Stimulated activated CD4-positive, alpha-beta T cell treated with anti-CD3 and anti-CD28 coated beads, Interleukin-4, amount 100 ng/mL, for 24 hours (primary cell): ENCODE measurements around the gene RPTOR.

ENCODE experiments used
- DNase-seq: peaks from one replicate; pipeline ENCODE4 v3.0.0-alpha.2; 2020

The RPTOR gene

GRCh38 chr17:80977172-80977571, 432.5 kb downstream of the RPTOR start:
- no peak for DNase-seq

GRCh38 chr17:80978499-80979497, 434.2 kb downstream of the RPTOR start:
- no peak for DNase-seq

GRCh38 chr17:80979547-80980378, 435.1 kb downstream of the RPTOR start:
- DNase-seq: no peak

GRCh38 chr17:80980397-80981061, 435.9 kb downstream of the RPTOR start:
- DNase-seq: no peak

GRCh38 chr17:80981062-80981902, 436.6 kb downstream of the RPTOR start:
- no peak for DNase-seq

GRCh38 chr17:80981929-80982425, 437.3 kb downstream of the RPTOR start:
- no peak for DNase-seq

GRCh38 chr17:80982426-80982974, 437.9 kb downstream of the RPTOR start:
- no peak for DNase-seq

GRCh38 chr17:80983545-80983944, 438.9 kb downstream of the RPTOR start:
- no peak for DNase-seq

- DNase-seq: no peak
Observed at GRCh38 chr17:80984749-80985148, 440.1 kb downstream of the RPTOR start.

GRCh38 chr17:80986046-80986445, 441.4 kb downstream of the RPTOR start:
- DNase-seq: no peak

- no peak for DNase-seq
Observed at GRCh38 chr17:80986816-80987475, 442.3 kb downstream of the RPTOR start.

- no peak for DNase-seq
Observed at GRCh38 chr17:80987941-80988461, 443.4 kb downstream of the RPTOR start.

- no peak for DNase-seq
Observed at GRCh38 chr17:80989586-80989913, 444.9 kb downstream of the RPTOR start.

- no peak for DNase-seq
Observed at GRCh38 chr17:80990921-80991644, 446.4 kb downstream of the RPTOR start.

GRCh38 chr17:80991645-80992076, 447.0 kb downstream of the RPTOR start, which contains the start of gene CHMP6:
Gene CHMP6 (plus strand): TSS chr17:80991841. CDS start chr17:80991919, 78 bp downstream.
- DNase-seq: peak; percentile 70

- DNase-seq: no peak
Observed at GRCh38 chr17:80992077-80992947, 447.7 kb downstream of the RPTOR start.

- no peak for DNase-seq
Observed at GRCh38 chr17:80992948-80993624, 448.4 kb downstream of the RPTOR start.

GRCh38 chr17:80995131-80995530, 450.5 kb downstream of the RPTOR start:
- no peak for DNase-seq
